Natural killer cell (primary cell): Measurements from ENCODE around the gene PTPRM. TPM values are rescaled to one million over a fixed set of nuclear protein-coding genes. Genes with fewer than 3 reads are reported as not detected.

ENCODE experiments used
- ATAC-seq, 3 donors: fragments of 150-1000 bp in 2 of 3; fragments of 200-7000 bp in 1 of 3; cut with Tn5 transposase; 1 replicate in 1 of 3; 2 replicates in 2 of 3; pipeline ENCODE4 v1.10.0; 2021; ENCODE audit warnings: mild to moderate bottlenecking in 2 of 3, moderate library complexity in 2 of 3
- DNase-seq, 2 donors: peaks; one replicate each; pipeline versions ENCODE4 v3.0.0 to v3.0.0-alpha.2; 2013 to 2021; ENCODE audit warnings: mixed read lengths in 1 of 2
- H3K27ac ChIP-seq: one replicate; pipeline ENCODE4 v1.5.1; 2013; ENCODE audit warnings: mild to moderate bottlenecking, low read length
- H3K27me3 ChIP-seq: one replicate; pipeline ENCODE4 v1.6.1; 2013; ENCODE audit warnings: low read length; ENCODE audit not compliant: control insufficient read depth, insufficient read depth
- H3K36me3 ChIP-seq: one replicate; pipeline ENCODE4 v1.6.1; 2013; ENCODE audit warnings: low read length; ENCODE audit not compliant: control insufficient read depth, insufficient read depth
- H3K4me1 ChIP-seq: one replicate; pipeline ENCODE4 v1.6.1; 2013; ENCODE audit warnings: low read length; ENCODE audit not compliant: control insufficient read depth, insufficient read depth
- H3K4me3 ChIP-seq: one replicate; pipeline ENCODE4 v1.5.1; 2013; ENCODE audit warnings: low read length
- H3K9me3 ChIP-seq: one replicate; pipeline ENCODE4 v1.6.1; 2013; ENCODE audit warnings: low read length; ENCODE audit not compliant: control insufficient read depth, insufficient read depth
- H3K27ac Mint-ChIP-seq, 2 donors: one replicate each; pipeline ENCODE4 v1.8.0; 2022; ENCODE audit warnings: mild to moderate bottlenecking in 2 of 2, mixed read lengths in 2 of 2, moderate library complexity in 1 of 2
- H3K27me3 Mint-ChIP-seq, 2 donors: one replicate each; pipeline ENCODE4 v1.8.0; 2022; ENCODE audit warnings: low read depth in 2 of 2, mixed read lengths in 2 of 2
- H3K36me3 Mint-ChIP-seq: one replicate; pipeline ENCODE4 v1.8.0; 2022; ENCODE audit warnings: mixed read lengths
- H3K4me1 Mint-ChIP-seq, 2 donors: one replicate each; pipeline ENCODE4 v1.8.0; 2022; ENCODE audit warnings: mixed read lengths in 2 of 2
- H3K4me3 Mint-ChIP-seq: one replicate; pipeline ENCODE4 v1.8.0; 2022; ENCODE audit warnings: mild to moderate bottlenecking, moderate library complexity, mixed read lengths
- H3K9me3 Mint-ChIP-seq, 2 donors: one replicate each; pipeline ENCODE4 v1.8.0; 2022; ENCODE audit warnings: mixed read lengths in 2 of 2
- CTCF ChIP-seq: fragments of 200-600 bp; IDR thresholded peaks from one replicate; pipeline ENCODE4 v1.8.0; 2022; ENCODE audit warnings: antibody characterized with exemption
- WGBS: methylation state at CpG from one replicate; pipeline ENCODE4 v1.1.7; 2013; ENCODE audit warnings: missing lambda C conversion rate; ENCODE audit not compliant: insufficient coverage; 5-methylcytosine and 5-hydroxymethylcytosine counted together
- intact Hi-C: fragments of 100-400 bp; cut with micrococcal nuclease; formaldehyde crosslinking; loops from one replicate; pipeline ENCODE4 v1.14.2; 2022
- total RNA-seq, 4 donors: library from RNA; stranded (reverse); fragments of 120-200 nt in 1 of 4; gene quantifications; one replicate each; pipeline versions ENCODE4 v1.2.3 to v1.2.4, GENCODE V29; 2013 to 2022

PTPRM gene
- total RNA-seq, 3 donors from 2014 or later (not counting 1 experiment from before 2014, with no cell fraction given): 5.0 to 13.2 (median 12.1) TPM

GRCh38 chr18:7807936-7808453, 240.9 kb downstream of the PTPRM start:
- H3K27me3 Mint-ChIP-seq: no peaks in the 10 kb centered on the region
- H3K4me1 Mint-ChIP-seq: no peaks in the 10 kb centered on the region
- H3K9me3 Mint-ChIP-seq: peaks cover 0 to 4% of the 10 kb centered on the region in 2 donors
- ATAC-seq: no peak
- Histone ChIP-seq H3K27ac (no peak overlapping the region), H3K4me3 (no peak overlapping the region), H3K4me1 (no peaks in the 10 kb centered on the region), H3K9me3 (no peaks in the 10 kb centered on the region), H3K27me3 (no peaks in the 10 kb centered on the region), H3K36me3 (no peaks in the 10 kb centered on the region)
- H3K4me3 Mint-ChIP-seq: no peak overlapping the region
- DNase-seq: no peak
- H3K27ac Mint-ChIP-seq: no peak overlapping the region
- H3K36me3 Mint-ChIP-seq: no peaks in the 10 kb centered on the region
- no peak for TF ChIP-seq CTCF
- intact Hi-C loops: no loop called here
- 82% methylated on average over 9 of the region's 9 CpGs for WGBS

GRCh38 chr18:7808992-7809391, 241.9 kb downstream of the PTPRM start:
- Mint-ChIP-seq H3K4me1 (no peaks in the 10 kb centered on the region), H3K27ac (no peak overlapping the region), H3K9me3 (peaks cover 0 to 7% of the 10 kb centered on the region in 2 donors), H3K27me3 (no peaks in the 10 kb centered on the region), H3K4me3 (no peak overlapping the region), H3K36me3 (peaks cover 4% of the 10 kb centered on the region)
- H3K9me3 ChIP-seq: peaks cover under 1% of the 10 kb centered on the region
- no peaks in the 10 kb centered on the region for H3K36me3 ChIP-seq
- DNase-seq (no peak), ATAC-seq (no peak)
- no peak overlapping the region for H3K27ac ChIP-seq
- H3K4me1 ChIP-seq: no peaks in the 10 kb centered on the region
- no peaks in the 10 kb centered on the region for H3K27me3 ChIP-seq
- WGBS: 73% methylated on average over 5 of the region's 5 CpGs
- no peak for TF ChIP-seq CTCF
- H3K4me3 ChIP-seq: no peak overlapping the region
- intact Hi-C loops: no loop called here

GRCh38 chr18:7809455-7809854, 242.3 kb downstream of the PTPRM start:
- peaks cover 0 to 8% of the 10 kb centered on the region in 2 donors for H3K9me3 Mint-ChIP-seq
- DNase-seq (no peak), ATAC-seq (no peak)
- peaks cover 9% of the 10 kb centered on the region for H3K36me3 Mint-ChIP-seq
- 90% methylated on average over 6 of the region's 6 CpGs for WGBS
- H3K27ac Mint-ChIP-seq: no peak overlapping the region
- Histone ChIP-seq H3K4me1 (no peaks in the 10 kb centered on the region), H3K9me3 (peaks cover 5% of the 10 kb centered on the region), H3K27ac (no peak overlapping the region), H3K36me3 (no peaks in the 10 kb centered on the region), H3K27me3 (no peaks in the 10 kb centered on the region), H3K4me3 (no peak overlapping the region)
- no peaks in the 10 kb centered on the region for H3K27me3 Mint-ChIP-seq
- no peaks in the 10 kb centered on the region for H3K4me1 Mint-ChIP-seq
- intact Hi-C loops: no loop called here
- no peak overlapping the region for H3K4me3 Mint-ChIP-seq
- no peak for TF ChIP-seq CTCF

GRCh38 chr18:7809978-7810377, 242.9 kb downstream of the PTPRM start:
- Histone ChIP-seq H3K4me1 (no peaks in the 10 kb centered on the region), H3K9me3 (peaks cover 9% of the 10 kb centered on the region), H3K27me3 (no peaks in the 10 kb centered on the region), H3K4me3 (no peak overlapping the region), H3K27ac (no peak overlapping the region), H3K36me3 (no peaks in the 10 kb centered on the region)
- peaks cover 14% of the 10 kb centered on the region for H3K36me3 Mint-ChIP-seq
- ATAC-seq: no peak
- no peak for TF ChIP-seq CTCF
- intact Hi-C loops: no loop called here
- H3K9me3 Mint-ChIP-seq: peaks cover 3 to 12% of the 10 kb centered on the region in 2 donors
- 94% methylated on average over 5 of the region's 5 CpGs for WGBS
- no peak for DNase-seq
- H3K27me3 Mint-ChIP-seq: no peaks in the 10 kb centered on the region
- no peaks in the 10 kb centered on the region for H3K4me1 Mint-ChIP-seq
- H3K27ac Mint-ChIP-seq: no peak overlapping the region
- no peak overlapping the region for H3K4me3 Mint-ChIP-seq
